HG02642 (cell line): ENCODE results near the gene MAT2A.
"Not testable (repeated sequence)": the region's sequence is repeated elsewhere in the genome, so short reads cannot be mapped to it uniquely, and the experiment has no call there.

Experiments used
- ATAC-seq: cut with Tn5 transposase; IDR thresholded peaks from one replicate; pipeline ENCODE4 v1.9.1; 2021; ENCODE audit warnings: mild to moderate bottlenecking; ENCODE audit not compliant: unreplicated experiment, poor library complexity

MAT2A gene

DNA sequence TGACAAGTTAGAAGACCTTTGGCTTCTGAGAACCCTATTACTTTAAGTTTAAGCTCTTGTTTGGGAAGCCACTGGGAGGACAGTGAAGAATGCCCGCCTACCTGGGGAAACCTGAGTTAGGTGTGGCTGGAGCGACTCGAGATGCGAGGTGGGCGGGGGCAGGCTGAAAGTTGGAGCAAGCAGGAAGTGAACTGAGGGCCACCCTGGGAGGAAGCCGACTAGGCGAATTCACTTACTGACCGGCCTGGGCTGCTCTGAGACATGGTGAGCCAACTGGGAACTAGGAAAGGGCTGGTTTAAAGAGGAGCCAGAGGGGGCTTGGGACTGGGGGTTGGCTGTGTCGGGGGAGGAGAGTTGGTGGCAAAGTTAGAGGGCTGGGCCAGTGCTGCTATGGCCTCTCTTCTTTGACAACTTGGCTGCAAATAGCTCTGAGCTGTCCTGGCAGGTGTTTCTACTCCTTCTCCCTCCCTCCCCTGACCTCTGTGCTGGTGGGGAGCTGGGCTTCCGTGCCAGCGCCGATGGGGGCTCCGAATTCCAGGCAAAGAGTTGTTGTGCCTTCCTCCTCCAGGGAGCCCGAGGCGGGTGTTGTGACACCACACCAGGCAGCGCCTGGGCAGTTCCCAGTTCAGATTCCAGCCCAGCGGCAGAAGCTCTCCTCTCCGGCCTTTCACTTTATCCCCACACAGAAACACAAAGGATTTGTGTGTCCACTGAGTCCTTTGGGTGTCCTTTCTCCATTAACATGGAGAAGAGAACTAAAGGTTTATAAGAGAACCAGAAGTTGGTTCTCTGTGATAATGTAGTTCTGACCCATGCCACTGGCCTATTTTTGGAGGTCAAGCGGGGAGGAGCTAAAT is 38.6 kb downstream of the MAT2A start, which contains the start of gene VAMP8:
Gene VAMP8 (plus strand): TSS at position 201 of the 857 bp plus-strand sequence. CDS start 61 bp downstream, at position 262.
- peak; percentile 66 for ATAC-seq

GRCh38 chr2:85578243-85579180 is 39.5 kb downstream of the MAT2A start:
- peak; percentile 49 for ATAC-seq

DNA sequence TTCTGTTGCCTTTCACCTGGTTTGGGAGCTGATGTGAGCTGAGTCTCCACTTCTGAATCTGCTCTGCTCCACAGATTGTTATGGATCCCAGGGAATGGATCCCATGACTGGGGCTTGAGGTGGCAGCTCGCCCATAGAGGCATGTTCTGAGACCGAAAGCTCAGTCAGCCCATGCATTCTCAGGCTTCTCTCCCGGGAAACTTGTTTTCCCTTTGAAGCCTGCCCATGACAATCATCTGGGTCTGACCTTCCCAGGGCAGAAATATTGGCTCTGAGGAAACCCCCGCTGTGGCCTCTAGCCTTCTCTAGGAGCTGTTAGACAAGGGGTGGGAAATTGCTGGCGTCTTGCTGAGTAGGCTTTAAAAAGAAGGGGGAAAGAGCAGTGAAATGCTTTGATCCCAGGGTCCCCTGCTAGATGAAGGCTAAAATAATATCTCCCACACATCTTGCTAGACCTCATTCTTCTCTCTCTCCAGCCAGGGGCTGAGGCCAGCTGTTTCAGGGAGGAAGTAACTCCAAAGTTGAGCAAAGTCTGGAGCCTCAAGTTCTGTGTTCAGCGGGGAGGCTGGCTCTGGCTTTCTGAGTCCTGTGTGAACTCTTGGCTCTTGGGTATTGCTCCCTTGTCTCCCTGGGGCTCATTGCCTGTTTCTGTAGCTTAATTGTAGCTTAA is 40.4 kb downstream of the MAT2A start:
- no peak for ATAC-seq

DNA sequence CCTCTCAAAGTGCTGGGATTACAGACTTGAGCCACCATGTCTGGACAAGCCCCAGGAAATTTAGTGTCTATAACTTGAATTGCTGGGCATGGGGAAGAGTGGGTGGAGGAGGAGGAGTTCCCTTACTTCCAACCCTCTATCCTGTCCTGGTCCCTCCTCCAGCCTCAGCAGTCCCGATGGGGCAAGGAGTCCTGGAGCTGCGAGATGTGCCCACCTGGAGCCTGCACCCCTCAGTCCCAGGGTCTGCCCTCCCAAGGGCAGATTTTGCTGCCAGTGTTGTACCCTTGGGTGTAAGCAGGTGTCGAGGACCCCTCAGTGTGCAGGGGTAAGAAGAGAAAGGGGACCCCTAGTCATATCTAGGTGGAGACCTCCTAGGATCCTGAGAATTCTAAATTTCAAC is 41.2 kb downstream of the MAT2A start:
- ATAC-seq: no peak

DNA sequence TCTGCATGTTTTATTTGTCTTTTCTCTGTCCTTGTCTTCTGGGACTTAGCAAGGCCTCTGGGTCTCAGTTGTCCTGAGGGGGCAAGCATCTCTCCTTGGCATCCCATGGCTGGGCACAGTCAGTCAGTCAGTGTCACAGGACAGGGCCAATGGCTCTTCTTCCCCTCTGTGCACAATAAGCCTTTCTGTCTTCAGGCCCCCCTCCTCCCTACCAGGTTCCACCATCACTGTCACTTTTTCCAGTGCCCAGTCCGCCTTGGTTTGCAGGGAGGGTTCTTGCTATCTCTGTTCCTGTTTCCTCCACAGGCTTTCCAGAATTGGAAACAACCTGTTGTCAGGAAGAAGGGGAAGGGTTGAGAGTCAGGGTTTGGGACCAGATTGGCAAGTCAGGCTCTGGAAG is 43.5 kb downstream of the MAT2A start:
- no peak for ATAC-seq

- ATAC-seq: no peak
Observed at GRCh38 chr2:85583667-85584353, 44.8 kb downstream of the MAT2A start.

- ATAC-seq: peak; percentile 57
Observed at GRCh38 chr2:85584354-85584856, 45.4 kb downstream of the MAT2A start, which contains the start of gene VAMP5. TSS of gene VAMP5 (plus strand) at chr2:85584431. CDS start at chr2:85584491, 60 bp downstream.

DNA sequence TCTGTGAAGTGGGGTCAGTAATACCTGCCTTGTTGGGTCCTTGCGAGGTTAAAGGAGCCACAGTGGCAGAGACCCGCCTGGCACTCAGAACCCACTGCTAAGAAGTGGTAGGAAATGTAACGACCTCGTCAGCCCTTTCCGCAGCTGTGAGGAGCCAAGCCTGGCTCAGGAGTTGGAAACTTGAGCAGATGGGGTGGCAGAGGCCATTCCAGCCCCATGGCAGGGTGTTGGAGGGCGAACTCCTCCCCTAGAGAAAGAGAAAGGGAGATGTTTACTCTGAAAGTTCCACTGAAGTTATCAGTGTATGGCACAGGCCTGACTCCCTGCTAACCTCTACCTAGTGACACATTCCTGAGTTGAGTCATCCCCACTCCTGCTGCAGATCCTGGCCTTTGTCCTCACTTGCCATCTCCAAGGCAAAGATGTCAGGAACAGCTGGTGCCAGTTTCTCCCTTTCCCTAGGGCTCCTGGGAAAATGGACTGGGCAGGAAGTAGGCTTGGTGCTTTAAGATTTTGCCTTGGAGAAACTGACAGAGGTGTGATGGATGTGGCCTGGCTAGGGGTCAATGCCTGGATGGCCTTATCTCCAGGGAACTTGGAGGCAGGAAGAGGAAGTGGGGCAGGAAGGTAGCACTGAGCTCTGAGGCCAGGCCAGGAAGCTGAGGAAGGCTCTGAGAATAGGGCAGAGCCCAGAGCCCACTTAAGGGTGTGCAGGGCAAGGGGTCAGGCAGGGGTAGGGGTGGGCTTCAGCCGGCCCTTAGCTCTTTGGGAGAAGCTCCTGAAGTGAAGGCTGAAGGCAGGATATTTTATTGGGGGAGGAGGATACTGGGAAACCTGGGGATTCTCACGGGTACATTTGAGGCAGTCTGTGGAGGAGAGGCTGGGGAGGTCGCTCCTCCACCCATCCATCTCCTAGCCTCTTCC is 46.2 kb downstream of the MAT2A start:
- peak; percentile 43 for ATAC-seq

DNA sequence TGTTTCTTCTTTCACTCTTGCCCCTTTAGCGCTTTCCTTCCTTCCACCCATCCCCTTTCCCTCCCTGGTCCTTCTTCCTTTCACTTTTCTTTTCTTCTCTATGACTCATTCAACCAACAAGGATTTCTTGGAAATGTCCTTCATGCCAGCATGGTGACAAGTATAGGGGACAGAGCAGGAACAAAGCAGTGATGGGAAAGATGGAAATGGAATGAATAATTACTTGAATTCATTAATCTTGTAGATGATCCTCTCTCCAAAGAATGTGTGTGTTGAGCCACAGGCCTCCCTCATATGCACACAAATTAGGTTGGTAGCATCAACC is 46.8 kb downstream of the MAT2A start:
- no peak for ATAC-seq

DNA sequence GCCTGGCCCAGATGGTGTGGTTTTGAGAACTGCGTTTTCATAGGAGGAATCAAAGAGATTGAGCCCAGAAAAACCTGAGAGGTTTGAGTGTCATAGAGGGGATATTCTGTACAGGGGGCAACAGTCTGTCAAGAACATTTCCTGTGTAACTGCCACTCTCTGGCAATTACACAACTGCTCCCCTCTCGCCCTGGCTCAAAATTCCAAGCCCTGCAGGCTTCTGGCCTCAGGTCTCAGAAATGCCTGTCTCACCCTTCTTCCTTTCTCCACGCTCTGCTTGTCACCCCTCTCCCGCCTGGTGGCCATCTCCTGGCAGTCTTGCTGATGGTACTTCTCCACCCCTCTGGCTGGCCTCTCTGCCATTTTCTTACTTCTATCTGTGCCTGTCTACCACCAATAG is 49.3 kb downstream of the MAT2A start:
- no peak for ATAC-seq

DNA sequence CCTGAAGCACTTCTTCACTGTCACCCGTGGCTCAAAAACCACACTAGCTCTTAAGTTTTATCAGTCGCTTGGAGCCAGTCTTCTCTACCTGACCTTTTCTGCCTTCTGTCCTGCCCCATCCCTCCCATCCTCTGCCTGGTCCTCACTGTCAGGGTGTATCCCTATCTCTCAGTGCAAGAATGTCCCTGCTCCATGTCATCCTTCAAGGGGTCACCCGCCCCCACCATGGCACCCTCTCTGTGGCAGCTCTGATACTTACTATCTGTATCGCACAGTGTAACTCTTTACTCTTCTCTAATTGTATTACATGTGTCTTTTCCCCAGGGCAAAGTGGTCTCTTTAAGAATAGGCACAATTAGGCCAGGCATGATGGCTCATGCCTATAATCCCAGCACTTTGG is 49.7 kb downstream of the MAT2A start:
- no peak for ATAC-seq

- ATAC-seq: no peak
Observed at GRCh38 chr2:85589181-85589580, 50.2 kb downstream of the MAT2A start.

DNA sequence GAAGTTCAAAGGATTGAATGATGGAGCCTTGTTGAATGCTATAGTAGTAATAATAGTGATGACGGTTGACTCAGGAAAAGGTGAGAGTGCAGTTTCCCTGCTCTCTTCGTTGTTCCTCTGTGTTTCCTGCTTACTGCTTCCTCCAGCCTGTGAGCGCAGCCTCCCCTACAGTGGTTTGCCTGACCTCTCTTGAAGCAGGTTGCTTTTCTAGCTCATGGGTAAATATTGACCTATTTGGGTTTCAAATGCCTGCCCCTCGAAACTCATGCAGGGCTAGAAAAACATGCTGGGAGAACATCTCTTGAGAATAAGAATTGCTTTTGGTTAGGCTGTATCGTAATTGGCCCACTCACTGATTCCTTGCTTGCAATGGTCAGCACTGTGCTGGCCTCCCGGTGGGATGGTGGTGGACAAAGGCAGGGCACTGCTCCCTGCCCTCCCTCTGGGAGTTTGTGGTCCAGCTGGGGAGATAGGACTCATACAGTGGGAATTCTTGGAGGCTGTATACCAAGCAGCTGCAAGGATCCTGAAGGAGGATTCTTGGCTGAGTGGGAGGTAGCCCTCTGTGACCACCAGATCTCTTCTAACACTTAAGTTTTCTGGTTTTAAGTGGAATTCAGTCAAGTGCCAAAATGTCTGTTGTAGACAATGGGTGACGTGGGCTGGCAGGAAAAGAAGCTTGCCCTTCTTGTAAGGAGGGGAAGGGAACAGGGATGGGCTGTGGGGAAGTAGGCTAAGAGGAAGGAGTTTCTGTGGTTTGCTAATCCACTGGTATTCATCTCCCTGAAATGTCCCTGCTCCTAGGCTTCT is 51.2 kb downstream of the MAT2A start:
- ATAC-seq: no peak

DNA sequence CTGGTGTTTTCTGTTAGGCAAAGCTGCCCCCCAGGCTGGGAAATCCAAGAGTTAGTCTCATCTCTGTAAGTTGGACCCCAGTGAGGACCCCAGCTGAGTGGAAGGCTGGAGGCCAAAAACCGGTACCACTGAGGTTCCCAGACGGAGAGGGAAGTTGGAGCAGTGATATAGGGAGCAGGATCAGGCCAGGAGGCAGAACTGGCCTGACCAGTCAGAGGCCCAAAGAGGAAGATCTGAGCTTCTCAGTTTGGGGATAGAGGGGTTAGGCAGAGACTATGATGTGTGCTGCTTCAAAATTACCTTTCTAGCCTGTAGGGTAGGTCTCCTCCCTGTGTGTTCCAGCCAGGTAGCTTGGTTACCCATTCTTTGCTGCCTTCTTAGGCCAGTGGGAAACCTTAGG is 52.0 kb downstream of the MAT2A start:
- ATAC-seq: no peak

DNA sequence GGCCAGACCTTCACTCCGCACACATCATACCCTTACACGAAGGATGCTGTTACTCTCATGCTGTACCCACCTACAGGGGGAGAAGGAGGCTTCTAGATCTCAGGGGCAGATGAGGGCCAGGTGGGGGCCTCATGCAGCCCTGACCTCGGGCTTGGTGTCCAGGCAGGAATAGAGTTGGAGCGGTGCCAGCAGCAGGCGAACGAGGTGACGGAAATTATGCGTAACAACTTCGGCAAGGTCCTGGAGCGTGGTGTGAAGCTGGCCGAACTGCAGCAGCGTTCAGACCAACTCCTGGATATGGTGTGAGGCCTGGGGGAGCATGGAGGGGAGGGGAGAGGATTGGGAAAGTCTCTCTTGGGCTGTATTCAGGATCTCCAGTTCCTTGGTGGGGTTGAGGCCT is 52.6 kb downstream of the MAT2A start:
- ATAC-seq: no peak

- not testable (repeated sequence) for ATAC-seq
Observed at GRCh38 chr2:85592299-85592698, 53.3 kb downstream of the MAT2A start.

- ATAC-seq: no peak
Observed at GRCh38 chr2:85593023-85593422, 54.1 kb downstream of the MAT2A start.
